Embryonic facial prominence (tissue), 1 donor: ENCODE measurements around the gene LRRC72.

ENCODE experiments used
- DNase-seq: peaks from one replicate; pipeline ENCODE4 v3.0.0-alpha.2; 2016; ENCODE audit errors: extremely low spot score

Gene LRRC72

DNA sequence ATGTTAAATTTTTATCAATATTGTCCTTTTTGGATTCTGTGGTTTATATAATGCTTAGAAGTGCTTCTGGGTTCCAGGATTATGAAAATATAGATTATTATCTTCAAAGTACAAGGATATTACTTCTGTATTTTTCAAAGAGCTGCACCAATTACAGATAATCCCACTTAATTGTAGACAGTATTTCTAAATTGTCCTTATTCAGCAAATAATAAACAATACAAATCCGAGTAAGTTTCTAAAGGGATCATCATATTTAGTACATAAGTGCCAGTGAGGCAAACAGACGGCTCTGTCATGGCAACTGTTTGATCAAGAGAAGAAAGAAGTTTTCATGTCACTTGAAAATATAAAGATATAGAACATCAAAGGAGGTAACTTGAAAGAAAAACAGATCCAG is 99.8 kb downstream of the LRRC72 start:
- no peak for DNase-seq

DNA sequence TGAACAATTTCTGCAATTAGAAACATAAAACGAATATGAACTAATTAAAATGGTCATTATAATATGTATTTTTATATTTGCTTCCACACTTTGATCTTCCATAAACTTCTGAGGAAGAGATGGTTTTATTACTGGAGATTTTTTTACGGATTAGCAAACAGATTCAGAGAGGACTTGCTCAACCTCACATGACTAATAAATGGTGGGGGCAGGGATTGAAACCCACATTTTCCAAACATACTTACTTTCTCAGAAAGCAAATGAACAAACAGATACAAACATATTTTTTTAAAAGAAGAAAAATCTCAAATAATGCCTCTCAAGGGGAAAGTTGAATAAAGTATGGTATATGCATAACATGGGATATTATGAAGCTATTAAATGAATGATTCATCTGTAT is 100.6 kb downstream of the LRRC72 start:
- no peak for DNase-seq

DNA sequence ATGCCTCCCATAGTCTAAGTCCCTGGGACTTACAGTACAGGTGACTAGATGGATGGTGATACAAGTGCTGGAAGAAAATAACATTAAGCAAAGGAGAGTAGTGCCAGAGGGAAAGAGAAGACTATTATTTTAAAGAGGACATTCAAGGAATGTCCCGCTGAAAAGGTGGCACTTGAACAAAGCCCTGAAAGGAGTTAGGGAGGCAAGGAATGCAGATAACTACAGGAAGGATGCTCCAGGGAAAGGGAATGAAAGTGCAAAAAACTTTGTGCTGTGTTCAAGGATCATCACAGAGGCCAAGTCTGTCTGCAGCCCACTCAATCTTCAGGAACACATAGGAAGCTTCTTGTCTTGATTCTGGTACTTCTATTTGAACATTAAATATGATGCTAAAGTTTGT is 104.0 kb downstream of the LRRC72 start:
- DNase-seq: no peak
